ENCODE data around the gene FGF8.

- TF ChIP-seq CTCF (conservative IDR thresholded peaks at IDR 0.05 in 1 of 2, IDR thresholded peaks at IDR 0.05 in 1 of 2; ENCODE audit: low read depth in 1 of 2, low read length in 2 of 2) = no peak
- no peak for TF ChIP-seq EZH2 (IDR thresholded peaks at IDR 0.05; ENCODE audit: low read length, missing control alignments)
Measured at GRCh38 chr10:101749047-101750016, 26.6 kb downstream of the FGF8 start.

All from fibroblast of lung (primary cell).